SK-N-SH treated with all-trans-retinoic acid at 6 μM for 48 hours (cell line): ENCODE results near the gene LRRC63.

Experiments
- ATAC-seq: fragments of 200-7000 bp; cut with Tn5 transposase; 3 replicates; pipeline ENCODE4 v1.9.1; 2020; ENCODE audit warnings: mild to moderate bottlenecking, moderate library complexity
- ARNTL ChIP-seq: fragments of 450-650 bp; formaldehyde crosslinking; IDR thresholded peaks from 2 replicates; pipeline ENCODE4 v1.5.0; 2020; ENCODE audit warnings: low read depth, mild to moderate bottlenecking, moderate library complexity, borderline replicate concordance
- BACH2 ChIP-seq: fragments of 250-450 bp; sonication (Bioruptor Pico); IDR thresholded peaks from 2 replicates; pipeline ENCODE4 v1.9.0; 2021; ENCODE audit warnings: mild to moderate bottlenecking, borderline replicate concordance
- CSRNP3 ChIP-seq: fragments of 250-450 bp; sonication (Bioruptor Pico); IDR thresholded peaks from 2 replicates; pipeline ENCODE4 v1.5.1; 2021; ENCODE audit warnings: mild to moderate bottlenecking, moderate library complexity
- ESRRG ChIP-seq: fragments of 250-450 bp; sonication (Bioruptor Pico); IDR thresholded peaks from 2 replicates; pipeline ENCODE4 v1.6.1; 2021; ENCODE audit warnings: mild to moderate bottlenecking
- GLIS3 ChIP-seq: fragments of 250-450 bp; sonication (Bioruptor Pico); IDR thresholded peaks from 2 replicates; pipeline ENCODE4 v1.5.0; 2020; ENCODE audit warnings: mild to moderate bottlenecking, moderate library complexity
- ISL1 ChIP-seq: fragments of 250-450 bp; sonication (Bioruptor Pico); IDR thresholded peaks from 2 replicates; pipeline ENCODE4 v2.1.2; 2022; ENCODE audit warnings: mild to moderate bottlenecking, moderate library complexity
- PATZ1 ChIP-seq: fragments of 250-450 bp; sonication (Bioruptor Pico); IDR thresholded peaks from 2 replicates; pipeline ENCODE4 v1.8.0; 2020; ENCODE audit warnings: mild to moderate bottlenecking, moderate library complexity, borderline replicate concordance
- POU6F1 ChIP-seq: fragments of 250-450 bp; sonication (Bioruptor Pico); IDR thresholded peaks from 2 replicates; pipeline ENCODE4 v1.8.0; 2021; ENCODE audit warnings: low read depth, mild to moderate bottlenecking, moderate library complexity, borderline replicate concordance
- PPARA ChIP-seq: fragments of 250-450 bp; sonication (Bioruptor Pico); IDR thresholded peaks from 2 replicates; pipeline ENCODE4 v1.5.0; 2020; ENCODE audit warnings: mild to moderate bottlenecking, borderline replicate concordance
- RARB ChIP-seq: fragments of 250-450 bp; sonication (Bioruptor Pico); IDR thresholded peaks from 2 replicates; pipeline ENCODE4 v1.8.0; 2021; ENCODE audit warnings: mild to moderate bottlenecking, moderate library complexity
- SNAI2 ChIP-seq: fragments of 250-450 bp; sonication (Bioruptor Pico); IDR thresholded peaks from 2 replicates; pipeline ENCODE4 v1.5.0; 2020; ENCODE audit warnings: mild to moderate bottlenecking, moderate library complexity
- TCF4 ChIP-seq: fragments of 250-450 bp; sonication (Bioruptor Pico); IDR thresholded peaks from 2 replicates; pipeline ENCODE4 v1.8.0; 2021; ENCODE audit warnings: mild to moderate bottlenecking, moderate library complexity, borderline replicate concordance
- TOX ChIP-seq: fragments of 250-450 bp; sonication (Bioruptor Pico); IDR thresholded peaks from 2 replicates; pipeline ENCODE4 v1.8.0; 2021; ENCODE audit warnings: mild to moderate bottlenecking, moderate library complexity, borderline replicate concordance
- TSHZ2 ChIP-seq: fragments of 250-450 bp; sonication (Bioruptor Pico); IDR thresholded peaks from 2 replicates; pipeline ENCODE4 v1.5.0; 2020; ENCODE audit warnings: mild to moderate bottlenecking, moderate library complexity
- ZC3H10 ChIP-seq: fragments of 250-450 bp; sonication (Bioruptor Pico); IDR thresholded peaks from 2 replicates; pipeline ENCODE4 v1.5.1; 2021; ENCODE audit warnings: mild to moderate bottlenecking, moderate library complexity
- ZFP3 ChIP-seq: fragments of 250-450 bp; sonication (Bioruptor Pico); IDR thresholded peaks from 2 replicates; pipeline ENCODE4 v1.5.0; 2020; ENCODE audit warnings: mild to moderate bottlenecking, moderate library complexity
- ZFP30 ChIP-seq: fragments of 450-650 bp; formaldehyde crosslinking; IDR thresholded peaks from 2 replicates; pipeline ENCODE4 v1.5.0; 2022; ENCODE audit warnings: mild to moderate bottlenecking, moderate library complexity
- ZNF565 ChIP-seq: fragments of 450-650 bp; formaldehyde crosslinking; conservative IDR thresholded peaks from 2 replicates; pipeline ENCODE4 v1.5.0; 2020; ENCODE audit warnings: low read depth, mild to moderate bottlenecking, moderate library complexity
- ZNF70 ChIP-seq: fragments of 450-650 bp; formaldehyde crosslinking; IDR thresholded peaks from 2 replicates; pipeline ENCODE4 v1.5.0; 2020; ENCODE audit warnings: mild to moderate bottlenecking, moderate library complexity
- ZNF8 ChIP-seq: fragments of 450-650 bp; formaldehyde crosslinking; IDR thresholded peaks from 2 replicates; pipeline ENCODE4 v1.5.0; 2020; ENCODE audit warnings: mild to moderate bottlenecking, moderate library complexity

The LRRC63 gene

DNA sequence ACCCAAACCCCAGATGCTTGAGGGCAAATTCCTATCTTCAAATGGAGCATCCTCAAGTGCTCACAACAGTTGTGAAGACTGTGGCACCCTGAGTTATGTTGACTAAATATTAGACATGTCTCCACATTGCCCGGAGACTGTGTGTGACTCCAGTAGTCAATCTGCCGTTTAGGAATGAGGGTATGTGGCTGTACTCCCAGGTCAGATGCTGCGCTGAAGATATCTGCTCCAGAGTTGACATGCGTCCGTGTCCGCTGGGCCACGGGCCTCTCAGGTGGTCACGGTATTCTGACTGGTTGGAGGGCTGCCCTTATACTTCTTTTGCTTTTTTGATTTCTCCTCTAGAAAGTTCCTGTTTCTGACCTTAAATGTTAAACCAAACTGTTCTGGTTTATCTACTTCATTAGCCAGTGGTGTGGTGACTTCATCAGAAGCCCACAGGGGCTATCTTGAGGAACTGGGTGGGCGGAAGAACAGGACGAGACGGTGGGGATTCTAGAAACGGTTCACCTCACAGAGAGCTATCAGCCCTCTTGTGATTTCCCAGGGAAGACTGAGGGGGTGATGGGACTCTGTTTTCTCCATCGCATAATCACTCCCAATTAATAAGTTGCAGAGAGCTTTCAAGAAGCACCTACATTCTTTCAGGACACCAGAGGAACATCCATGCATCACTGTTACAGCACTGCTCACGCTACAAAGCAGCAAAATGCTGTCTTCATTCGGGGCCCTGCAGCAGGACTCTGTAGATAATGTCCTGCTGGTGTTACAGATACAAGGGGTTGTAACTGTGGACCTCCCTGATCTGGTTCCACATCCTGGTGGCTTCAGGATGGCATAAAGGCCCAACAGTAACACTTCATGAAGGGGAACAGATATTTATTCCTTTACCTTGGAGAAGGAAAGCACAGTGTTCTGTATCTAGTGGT is 28.4 kb upstream of the LRRC63 start:
- TF ChIP-seq ZNF565 (no peak), ZNF8 (no peak)
- ATAC-seq = no peak

- ATAC-seq = peak; percentile 80
- TF ChIP-seq CSRNP3 = no peak
- TF ChIP-seq, all 23 proteins: peak for 0
These were observed 27.4 kb upstream of the LRRC63 start for GRCh38 chr13:46184277-46184699.

GRCh38 chr13:46185634-46186033 is 26.1 kb upstream of the LRRC63 start:
- TF ChIP-seq ZNF70 (CRISPR knock-in tag) (no peak), RARB (CRISPR knock-in tag) (no peak)
- TF ChIP-seq, all 23 proteins: peak for 0
- ATAC-seq = no peak

- no peak for ATAC-seq
- no peak for TF ChIP-seq CSRNP3
- no peak for TF ChIP-seq TOX (CRISPR knock-in tag)
- TF ChIP-seq ZFP30 (CRISPR knock-in tag) = no peak
- no peak for TF ChIP-seq SNAI2
- TF ChIP-seq TSHZ2 (CRISPR knock-in tag) = no peak
These were observed 19.3 kb upstream of the LRRC63 start for GRCh38 chr13:46192412-46192811.

- ATAC-seq = no peak
- no peak for TF ChIP-seq ZC3H10 (CRISPR knock-in tag)
- no peak for TF ChIP-seq PPARA (CRISPR knock-in tag)
- TF ChIP-seq TSHZ2 (CRISPR knock-in tag) = no peak
- no peak for TF ChIP-seq GLIS3 (CRISPR knock-in tag)
- no peak for TF ChIP-seq BACH2 (CRISPR knock-in tag)
- no peak for TF ChIP-seq PATZ1 (CRISPR knock-in tag)
- TF ChIP-seq ZFP3 = no peak
- no peak for TF ChIP-seq POU6F1 (CRISPR knock-in tag)
- TF ChIP-seq ZNF70 (CRISPR knock-in tag) = no peak
- TF ChIP-seq RARB (CRISPR knock-in tag) = no peak
- no peak for TF ChIP-seq ARNTL (CRISPR knock-in tag)
- TF ChIP-seq TOX (CRISPR knock-in tag) = no peak
- no peak for TF ChIP-seq ISL1 (CRISPR knock-in tag)
- TF ChIP-seq TCF4 (CRISPR knock-in tag) = no peak
- TF ChIP-seq CSRNP3 = no peak
- TF ChIP-seq ESRRG (CRISPR knock-in tag) = no peak
- no peak for TF ChIP-seq ZNF8
These were observed 16.7 kb upstream of the LRRC63 start for GRCh38 chr13:46195016-46195415.
